ENCODE data around the gene PPCDC. TPM values are rescaled to one million over a fixed set of nuclear protein-coding genes. Genes with fewer than 3 reads are reported as not detected.
A peak's percentile ranks its signal among the peaks of the same experiment; 100 is the strongest.

PPCDC gene
- total RNA-seq, 2 donors from 2014 or later, result 29.6 to 29.7 TPM

GRCh38 chr15:75054172-75054897, 30.9 kb downstream of the PPCDC start:
- Mint-ChIP-seq H3K4me1 (ENCODE audit: low read depth) (no peaks in the 10 kb centered on the region), H3K4me3 (no peak overlapping the region), H3K9me3 (no peaks in the 10 kb centered on the region), H3K27ac (peak overlapping the region; percentile 2), H3K36me3 (ENCODE audit: insufficient read depth in 2 of 2) (no peaks in the 10 kb centered on the region), H3K27me3 (ENCODE audit: low read depth) (no peaks in the 10 kb centered on the region)
- ATAC-seq (replicated peaks in 1 of 2) (no peak), DNase-seq (no peak)

DNA sequence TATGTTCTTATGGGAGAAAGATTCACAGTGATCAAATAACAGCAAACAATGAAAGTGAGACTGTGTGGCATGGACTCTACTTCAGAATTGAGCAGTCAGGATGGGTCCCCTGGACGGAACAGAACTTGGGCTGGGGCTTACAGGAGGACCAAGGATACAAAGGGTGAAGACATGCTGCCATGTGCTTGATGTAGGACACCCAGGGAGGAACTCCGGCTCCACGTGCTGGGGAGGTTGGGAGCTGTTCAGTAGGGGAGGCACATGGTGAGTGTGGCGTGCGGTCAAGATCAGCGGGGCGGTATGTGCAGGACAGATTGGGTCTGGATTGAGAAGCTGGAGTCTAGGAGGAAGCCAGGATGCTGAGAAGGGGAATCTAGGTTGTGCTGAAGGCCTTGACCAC, 32.6 kb downstream of the PPCDC start:
- no peak overlapping the region for H3K4me3 Mint-ChIP-seq

GRCh38 chr15:75058127-75058905, 34.9 kb downstream of the PPCDC start:
- Mint-ChIP-seq H3K9me3 (no peaks in the 10 kb centered on the region), H3K27me3 (ENCODE audit: low read depth) (no peaks in the 10 kb centered on the region), H3K36me3 (ENCODE audit: insufficient read depth in 2 of 2) (no peaks in the 10 kb centered on the region), H3K4me1 (ENCODE audit: low read depth) (peaks cover 7% of the 10 kb centered on the region), H3K4me3 (no peak overlapping the region), H3K27ac (no peak overlapping the region)
- DNase-seq (no peak), ATAC-seq (replicated peaks in 1 of 2) (no peak)

More for the DNA sequence above, 32.6 kb downstream of the PPCDC start:
- no peak for ATAC-seq (replicated peaks in 1 of 2)
- DNase-seq, result no peak
- Mint-ChIP-seq H3K27ac (no peak overlapping the region), H3K27me3 (ENCODE audit: low read depth) (no peaks in the 10 kb centered on the region), H3K36me3 (ENCODE audit: insufficient read depth in 2 of 2) (no peaks in the 10 kb centered on the region), H3K4me1 (ENCODE audit: low read depth) (peaks cover 1% of the 10 kb centered on the region), H3K9me3 (no peaks in the 10 kb centered on the region)

DNA sequence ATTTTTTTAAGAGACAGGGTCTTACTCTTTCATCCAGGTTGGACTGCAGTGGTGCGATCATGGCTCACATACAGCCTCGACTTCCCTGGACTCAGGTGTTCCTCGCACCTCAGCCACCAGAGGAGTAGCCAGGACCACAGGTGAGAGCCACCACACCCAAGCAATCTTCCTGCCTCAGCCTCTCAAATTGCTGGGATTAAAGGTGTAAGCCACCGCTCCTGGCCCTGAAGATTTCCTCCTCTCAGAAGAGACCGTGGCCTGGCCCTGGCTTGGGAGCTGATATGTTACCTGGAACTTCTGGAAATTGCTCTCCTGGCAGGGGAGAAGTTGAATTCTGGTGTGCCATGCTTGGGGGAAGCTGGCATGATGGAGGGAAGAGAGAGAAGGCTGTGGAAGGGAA, 36.2 kb downstream of the PPCDC start:
- Mint-ChIP-seq H3K27ac (no peak overlapping the region), H3K9me3 (no peaks in the 10 kb centered on the region), H3K4me1 (ENCODE audit: low read depth) (peaks cover 7% of the 10 kb centered on the region), H3K36me3 (ENCODE audit: insufficient read depth in 2 of 2) (no peaks in the 10 kb centered on the region), H3K4me3 (no peak overlapping the region), H3K27me3 (ENCODE audit: low read depth) (no peaks in the 10 kb centered on the region)
- DNase-seq (no peak), ATAC-seq (replicated peaks in 1 of 2) (no peak)

DNA sequence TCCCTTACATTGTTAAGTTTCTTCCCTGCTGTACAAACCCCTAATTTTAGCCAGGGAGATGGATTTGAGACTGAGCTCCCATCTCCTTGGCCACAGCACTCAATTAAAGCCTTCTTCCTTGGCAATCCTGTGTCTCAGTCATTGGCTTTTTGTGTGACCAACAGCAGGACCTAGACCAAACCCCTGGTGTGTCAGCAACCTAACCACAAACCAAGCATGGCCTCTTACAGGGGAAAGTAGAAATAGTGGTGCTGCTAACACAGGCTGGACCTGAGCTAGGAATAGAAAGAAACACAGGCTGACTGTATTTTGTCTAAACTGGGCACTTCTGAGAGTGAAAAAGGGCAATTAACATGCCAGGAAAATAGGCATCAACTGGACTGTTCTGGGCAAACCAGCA, 37.9 kb downstream of the PPCDC start:
- peak; percentile 85 to 88 for ATAC-seq (replicated peaks in 1 of 2)
- peak; percentile 28 to 33 for DNase-seq
- H3K27ac Mint-ChIP-seq, result no peak overlapping the region

GRCh38 chr15:75062706-75063105, 39.3 kb downstream of the PPCDC start:
- Mint-ChIP-seq H3K27ac (no peak overlapping the region), H3K4me3 (no peak overlapping the region), H3K9me3 (no peaks in the 10 kb centered on the region), H3K4me1 (ENCODE audit: low read depth) (peaks cover 31% of the 10 kb centered on the region), H3K27me3 (ENCODE audit: low read depth) (no peaks in the 10 kb centered on the region), H3K36me3 (ENCODE audit: insufficient read depth in 2 of 2) (peaks cover 7 to 9% of the 10 kb centered on the region in 2 donors)
- DNase-seq, result no peak
- ATAC-seq (replicated peaks in 1 of 2), result no peak

More for the DNA sequence above, 37.9 kb downstream of the PPCDC start:
- Mint-ChIP-seq H3K4me3 (no peak overlapping the region), H3K4me1 (ENCODE audit: low read depth) (peaks cover 17% of the 10 kb centered on the region), H3K9me3 (no peaks in the 10 kb centered on the region), H3K36me3 (ENCODE audit: insufficient read depth in 2 of 2) (peaks cover 5 to 7% of the 10 kb centered on the region in 2 donors), H3K27me3 (ENCODE audit: low read depth) (no peaks in the 10 kb centered on the region)

GRCh38 chr15:75063338-75063737, 39.9 kb downstream of the PPCDC start:
- DNase-seq, result no peak
- peaks cover 34% of the 10 kb centered on the region for H3K4me1 Mint-ChIP-seq (ENCODE audit: low read depth)
- peak overlapping the region; percentile 2 for H3K27ac Mint-ChIP-seq
- no peak for ATAC-seq (replicated peaks in 1 of 2)
- H3K4me3 Mint-ChIP-seq, result no peak overlapping the region
- H3K9me3 Mint-ChIP-seq, result no peaks in the 10 kb centered on the region
- peaks cover 7 to 9% of the 10 kb centered on the region in 2 donors for H3K36me3 Mint-ChIP-seq (ENCODE audit: insufficient read depth in 2 of 2)
- peaks cover 2% of the 10 kb centered on the region for H3K27me3 Mint-ChIP-seq (ENCODE audit: low read depth)

- Mint-ChIP-seq H3K36me3 (ENCODE audit: insufficient read depth in 2 of 2) (peaks cover 7 to 9% of the 10 kb centered on the region in 2 donors), H3K27ac (no peak overlapping the region), H3K27me3 (ENCODE audit: low read depth) (peaks cover 8% of the 10 kb centered on the region), H3K4me3 (no peak overlapping the region), H3K9me3 (no peaks in the 10 kb centered on the region), H3K4me1 (ENCODE audit: low read depth) (peaks cover 40% of the 10 kb centered on the region)
- DNase-seq (no peak), ATAC-seq (replicated peaks in 1 of 2) (no peak)
Measured at GRCh38 chr15:75063889-75064288, 40.5 kb downstream of the PPCDC start.

- no peak overlapping the region for H3K27ac Mint-ChIP-seq
Measured at GRCh38 chr15:75064846-75065245, 41.5 kb downstream of the PPCDC start.

DNA sequence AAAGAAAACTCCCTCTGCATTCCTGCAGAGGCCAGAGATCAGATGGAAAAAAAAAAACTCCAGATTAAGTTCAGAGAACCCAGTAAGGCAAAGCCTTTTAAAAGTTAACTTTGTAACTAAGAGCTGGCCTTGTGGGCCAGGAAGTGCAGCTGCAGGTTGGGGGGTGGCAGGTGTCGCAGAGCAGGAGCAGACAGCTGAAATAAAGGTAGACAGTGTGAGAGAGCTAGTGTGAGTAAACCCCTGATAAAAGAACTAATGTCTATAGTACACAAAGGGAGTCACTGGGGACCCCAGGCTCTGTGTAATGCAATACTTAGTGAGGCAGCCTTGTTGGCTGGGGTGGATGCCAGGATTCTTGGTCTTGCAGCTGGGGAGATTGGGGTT, 42.1 kb downstream of the PPCDC start:
- peaks cover 7 to 9% of the 10 kb centered on the region in 2 donors for H3K36me3 Mint-ChIP-seq (ENCODE audit: insufficient read depth in 2 of 2)
- peaks cover 51% of the 10 kb centered on the region for H3K4me1 Mint-ChIP-seq (ENCODE audit: low read depth)
- no peak overlapping the region for H3K27ac Mint-ChIP-seq
- peaks cover 16% of the 10 kb centered on the region for H3K27me3 Mint-ChIP-seq (ENCODE audit: low read depth)
- ATAC-seq (replicated peaks in 1 of 2) (no peak), DNase-seq (no peak)
- no peaks in the 10 kb centered on the region for H3K9me3 Mint-ChIP-seq
- H3K4me3 Mint-ChIP-seq, result peak overlapping the region in 1 of 2 donors; percentile 2

More at GRCh38 chr15:75064846-75065245, 41.5 kb downstream of the PPCDC start:
- H3K9me3 Mint-ChIP-seq, result no peaks in the 10 kb centered on the region
- peaks cover 12% of the 10 kb centered on the region for H3K27me3 Mint-ChIP-seq (ENCODE audit: low read depth)
- DNase-seq, result no peak
- peaks cover 7 to 9% of the 10 kb centered on the region in 2 donors for H3K36me3 Mint-ChIP-seq (ENCODE audit: insufficient read depth in 2 of 2)
- ATAC-seq (replicated peaks in 1 of 2), result no peak
- H3K4me1 Mint-ChIP-seq (ENCODE audit: low read depth), result peaks cover 49% of the 10 kb centered on the region
- H3K4me3 Mint-ChIP-seq, result no peak overlapping the region

- peaks cover 19% of the 10 kb centered on the region for H3K27me3 Mint-ChIP-seq (ENCODE audit: low read depth)
- peaks cover 7 to 9% of the 10 kb centered on the region in 2 donors for H3K36me3 Mint-ChIP-seq (ENCODE audit: insufficient read depth in 2 of 2)
- DNase-seq (no peak), ATAC-seq (replicated peaks in 1 of 2) (no peak)
- peaks cover 50% of the 10 kb centered on the region for H3K4me1 Mint-ChIP-seq (ENCODE audit: low read depth)
- peak overlapping the region; percentile 37 to 70 for H3K4me3 Mint-ChIP-seq
- no peak overlapping the region for H3K27ac Mint-ChIP-seq
- H3K9me3 Mint-ChIP-seq, result no peaks in the 10 kb centered on the region
Measured at GRCh38 chr15:75065851-75066509, 42.6 kb downstream of the PPCDC start.

GRCh38 chr15:75067123-75067830, 43.9 kb downstream of the PPCDC start:
- Mint-ChIP-seq H3K9me3 (no peaks in the 10 kb centered on the region), H3K27me3 (ENCODE audit: low read depth) (peaks cover 31% of the 10 kb centered on the region), H3K27ac (peak overlapping the region; percentile 76), H3K36me3 (ENCODE audit: insufficient read depth in 2 of 2) (peaks cover 9 to 10% of the 10 kb centered on the region in 2 donors), H3K4me3 (peak overlapping the region; percentile 51 to 83), H3K4me1 (ENCODE audit: low read depth) (peaks cover 44% of the 10 kb centered on the region)
- ATAC-seq (replicated peaks in 1 of 2) (peak; percentile 85 to 87), DNase-seq (peak; percentile 70 to 71)
